ENCODE measurements around the gene UNC5A. TPM values are rescaled to one million over a fixed set of nuclear protein-coding genes. Genes with fewer than 3 reads are reported as not detected.

The UNC5A gene
- total and polyA plus RNA-seq, 2 of the 8 experiments (the other 6 are each of a cell fraction or from before 2014, with no cell fraction given) = 4.0 to 7.6 TPM

- peak; percentile 70 for TF ChIP-seq EZH2 (IDR thresholded peaks at IDR 0.05; ENCODE audit: low read depth, low read length, severe bottlenecking)
- peak; percentile 58; the same call in 1 of the 2 replicates for TF ChIP-seq SUZ12 (IDR thresholded peaks at IDR 0.05; ENCODE audit: low read length)
- no peak for TF ChIP-seq CHD7 (IDR thresholded peaks at IDR 0.05; ENCODE audit: insufficient replicate concordance, low read length)
- no peak for TF ChIP-seq CHD1 (IDR thresholded peaks at IDR 0.05; ENCODE audit: low read depth, low read length)
Measured at GRCh38 chr5:176810687-176811501, 535 bp downstream of the UNC5A start (continued).

Data from H1 (cell line).